IPS-18a (cell line): ENCODE data around the gene COL3A1.

Experiments
- H3K27ac ChIP-seq: one replicate; pipeline ENCODE4 v1.5.1; 2013; ENCODE audit warnings: low read length
- H3K27me3 ChIP-seq: one replicate; pipeline ENCODE4 v1.6.1; 2013; ENCODE audit warnings: mild to moderate bottlenecking, low read length; ENCODE audit not compliant: control insufficient read depth, insufficient read depth
- H3K36me3 ChIP-seq: one replicate; pipeline ENCODE4 v1.6.1; 2013; ENCODE audit warnings: low read depth, low read length; ENCODE audit not compliant: control insufficient read depth
- H3K4me1 ChIP-seq: one replicate; pipeline ENCODE4 v1.6.1; 2013; ENCODE audit warnings: low read depth, low read length; ENCODE audit not compliant: control insufficient read depth
- H3K4me3 ChIP-seq: one replicate; pipeline ENCODE4 v1.5.1; 2013; ENCODE audit warnings: low read length
- H3K9ac ChIP-seq: one replicate; pipeline ENCODE4 v1.6.1; 2013; ENCODE audit warnings: mild to moderate bottlenecking, low read length, moderate library complexity
- H3K9me3 ChIP-seq: one replicate; pipeline ENCODE4 v1.6.1; 2013; ENCODE audit warnings: low read depth, low read length; ENCODE audit not compliant: control insufficient read depth

Gene COL3A1

DNA sequence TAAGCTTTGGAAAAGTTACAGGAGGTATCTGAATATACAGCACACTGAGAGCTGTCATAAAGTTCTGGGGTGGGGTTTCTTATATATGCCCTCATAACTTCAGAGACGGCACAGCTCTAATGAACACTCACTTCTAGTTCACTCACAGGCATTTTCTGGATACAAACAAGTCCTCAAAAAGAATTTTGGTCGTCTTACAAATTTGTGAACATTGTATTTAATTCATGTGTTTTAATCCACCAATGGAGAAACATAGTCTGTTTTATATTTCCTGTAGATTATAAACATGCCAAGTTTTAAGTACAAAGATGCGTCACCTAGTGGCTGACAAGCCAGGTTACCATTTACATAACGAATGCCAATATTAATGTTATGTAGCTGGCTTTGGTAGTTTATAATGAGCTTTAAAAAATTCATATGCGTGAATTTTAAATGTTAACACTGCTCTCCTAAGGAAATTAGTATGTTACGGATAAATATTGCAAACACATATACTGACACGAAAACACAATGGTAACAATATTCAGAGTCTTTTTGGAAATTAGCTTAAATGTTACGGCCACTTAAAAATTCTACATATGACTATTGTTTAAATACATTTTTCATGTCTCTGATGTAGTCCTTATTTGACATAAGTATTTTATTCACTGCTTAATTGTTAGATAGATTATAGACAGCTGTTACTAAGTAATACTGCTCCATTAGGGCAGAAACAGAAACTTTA lies 2.5 kb downstream of the COL3A1 start:
- H3K27me3 ChIP-seq, result no peaks in the 10 kb centered on the region
- H3K27ac ChIP-seq, result no peak overlapping the region
- no peak overlapping the region for H3K4me3 ChIP-seq
- H3K36me3 ChIP-seq, result no peaks in the 10 kb centered on the region
- no peaks in the 10 kb centered on the region for H3K9me3 ChIP-seq
- peak overlapping the region; percentile 13 for H3K9ac ChIP-seq
- no peaks in the 10 kb centered on the region for H3K4me1 ChIP-seq

DNA sequence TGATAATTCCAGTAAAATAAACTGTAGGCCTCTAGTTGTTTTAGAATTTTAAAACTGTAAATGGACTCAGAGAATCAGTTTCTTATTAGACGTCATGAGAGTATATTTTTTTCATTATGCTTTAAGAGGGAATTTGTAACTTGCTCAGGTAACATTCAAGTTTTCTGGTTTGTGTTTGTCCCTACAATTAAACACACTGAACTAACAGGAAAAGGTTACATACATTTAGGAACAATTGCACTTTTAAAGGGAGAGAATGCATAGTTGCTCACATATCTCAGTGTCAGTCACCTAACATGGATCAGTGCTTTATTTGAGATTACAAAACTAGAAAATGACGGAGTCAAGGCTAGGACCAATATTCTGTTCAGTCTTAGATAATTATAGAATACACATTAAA lies 3.1 kb downstream of the COL3A1 start:
- no peaks in the 10 kb centered on the region for H3K9me3 ChIP-seq
- peak overlapping the region; percentile 13 for H3K9ac ChIP-seq
- no peaks in the 10 kb centered on the region for H3K27me3 ChIP-seq
- H3K27ac ChIP-seq, result no peak overlapping the region
- H3K4me1 ChIP-seq, result no peaks in the 10 kb centered on the region
- H3K4me3 ChIP-seq, result no peak overlapping the region
- H3K36me3 ChIP-seq, result no peaks in the 10 kb centered on the region

DNA sequence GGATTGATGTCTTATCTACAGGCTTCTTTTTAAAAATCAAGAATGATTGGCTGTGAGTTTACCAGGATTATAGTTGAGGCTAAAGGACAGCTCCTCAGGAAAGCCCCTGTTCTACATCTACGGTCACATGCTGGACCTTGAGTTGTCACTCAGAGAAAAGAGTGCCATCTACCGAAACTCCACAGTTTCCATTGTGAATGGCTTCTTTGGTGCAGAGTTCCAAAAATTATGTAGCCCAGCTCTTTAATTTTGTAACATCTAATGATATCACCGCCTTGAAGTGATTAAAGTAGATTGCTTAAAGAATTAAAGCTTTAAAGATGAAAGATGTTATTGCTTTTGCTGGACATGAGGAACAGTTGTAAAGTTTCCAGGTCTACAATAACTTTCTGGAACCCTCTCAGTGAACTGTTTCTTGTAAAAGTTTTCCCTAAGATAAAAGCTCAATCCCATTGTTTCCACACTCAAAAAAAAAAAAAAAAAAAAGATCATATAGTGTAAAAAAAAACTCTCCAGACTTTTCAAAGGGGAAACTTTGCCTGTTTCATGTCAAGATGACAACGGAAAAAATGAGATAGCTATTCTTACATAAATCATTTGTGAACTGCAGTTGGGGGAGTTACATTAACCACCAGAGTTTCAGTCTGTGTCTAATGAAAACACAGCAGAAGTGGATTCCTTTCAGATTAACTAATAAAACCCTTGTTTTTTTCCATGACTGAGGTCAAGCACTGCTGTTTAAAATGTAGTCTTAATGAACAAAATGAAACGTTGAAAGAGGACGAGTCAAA lies 4.3 kb downstream of the COL3A1 start:
- Histone ChIP-seq H3K36me3 (no peaks in the 10 kb centered on the region), H3K9ac (no peak overlapping the region), H3K27ac (no peak overlapping the region), H3K4me1 (no peaks in the 10 kb centered on the region), H3K4me3 (no peak overlapping the region), H3K9me3 (no peaks in the 10 kb centered on the region), H3K27me3 (no peaks in the 10 kb centered on the region)

DNA sequence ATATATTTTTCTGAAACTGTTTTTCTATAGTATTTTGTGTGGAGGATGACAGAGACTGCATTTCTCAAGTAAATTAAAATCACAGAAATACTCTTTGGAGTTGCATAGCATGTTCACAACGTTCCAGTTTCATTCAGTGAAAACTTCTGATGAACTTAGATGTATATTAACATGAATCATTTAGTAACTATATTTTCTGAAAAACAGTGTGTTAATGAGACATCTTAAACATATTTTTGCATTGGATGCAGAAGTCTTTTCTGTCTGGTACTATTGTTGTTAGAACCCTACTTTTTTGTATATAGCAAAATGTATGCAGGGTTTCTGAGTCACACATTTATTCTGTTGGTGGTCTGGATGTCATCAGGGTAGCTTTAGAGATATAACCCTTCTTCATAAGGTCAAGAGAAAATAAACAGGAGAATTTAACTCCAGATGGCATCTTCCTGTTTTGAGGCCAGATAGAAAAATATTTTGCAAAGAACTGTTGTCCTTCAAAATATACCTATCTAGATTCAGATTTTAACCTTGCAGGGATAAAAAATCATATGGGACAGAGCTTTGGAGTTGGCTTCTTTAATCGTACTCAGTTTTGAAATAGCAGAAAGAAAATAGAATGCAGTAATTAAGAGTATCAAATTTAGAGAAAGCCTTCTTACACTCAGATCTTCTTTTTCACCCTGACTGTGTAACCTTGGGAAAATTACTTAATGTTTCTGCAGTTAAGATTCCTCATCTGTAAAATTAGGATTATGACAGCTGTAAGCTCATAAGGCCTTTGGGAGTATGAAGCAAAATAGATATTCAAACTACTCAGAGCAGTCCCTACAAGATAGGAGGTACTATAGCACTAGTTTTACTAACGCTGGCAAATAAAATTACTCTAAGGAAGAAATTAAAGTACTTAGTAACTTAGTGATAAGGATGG lies 5.3 kb downstream of the COL3A1 start:
- no peaks in the 10 kb centered on the region for H3K36me3 ChIP-seq
- no peaks in the 10 kb centered on the region for H3K9me3 ChIP-seq
- H3K9ac ChIP-seq, result no peak overlapping the region
- H3K27me3 ChIP-seq, result no peaks in the 10 kb centered on the region
- H3K27ac ChIP-seq, result no peak overlapping the region
- H3K4me1 ChIP-seq, result no peaks in the 10 kb centered on the region
- no peak overlapping the region for H3K4me3 ChIP-seq

DNA sequence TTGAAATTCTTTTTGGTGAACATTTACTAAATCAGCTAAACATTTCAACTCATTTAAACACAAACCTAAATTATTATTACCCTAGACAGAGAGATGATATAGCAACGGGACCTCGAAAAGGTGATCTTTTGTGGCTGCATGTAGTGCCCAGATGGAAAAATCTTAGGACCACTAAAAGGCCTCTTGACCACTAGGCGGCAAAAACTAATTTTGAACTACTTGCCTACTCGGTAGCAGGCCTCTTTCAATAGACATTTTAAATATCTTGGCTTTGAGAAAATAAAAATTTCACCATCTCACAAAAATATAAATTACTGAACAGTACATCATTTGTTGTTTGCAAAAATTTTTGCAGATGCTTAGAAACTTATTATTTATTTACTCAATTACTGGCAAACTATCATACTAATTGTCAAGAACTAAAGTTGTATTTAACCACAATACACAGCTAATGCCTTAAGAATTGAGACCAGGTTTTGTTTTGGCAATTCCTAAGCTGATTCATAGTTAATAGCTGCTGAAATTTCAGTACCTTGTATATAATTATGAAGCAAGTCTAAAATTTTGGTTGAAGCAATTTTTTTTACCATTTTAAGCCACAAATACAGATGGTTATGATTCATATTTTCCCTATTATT lies 9.4 kb downstream of the COL3A1 start:
- Histone ChIP-seq H3K9me3 (no peaks in the 10 kb centered on the region), H3K4me3 (no peak overlapping the region), H3K4me1 (no peaks in the 10 kb centered on the region), H3K9ac (no peak overlapping the region), H3K27me3 (no peaks in the 10 kb centered on the region), H3K27ac (no peak overlapping the region), H3K36me3 (no peaks in the 10 kb centered on the region)

DNA sequence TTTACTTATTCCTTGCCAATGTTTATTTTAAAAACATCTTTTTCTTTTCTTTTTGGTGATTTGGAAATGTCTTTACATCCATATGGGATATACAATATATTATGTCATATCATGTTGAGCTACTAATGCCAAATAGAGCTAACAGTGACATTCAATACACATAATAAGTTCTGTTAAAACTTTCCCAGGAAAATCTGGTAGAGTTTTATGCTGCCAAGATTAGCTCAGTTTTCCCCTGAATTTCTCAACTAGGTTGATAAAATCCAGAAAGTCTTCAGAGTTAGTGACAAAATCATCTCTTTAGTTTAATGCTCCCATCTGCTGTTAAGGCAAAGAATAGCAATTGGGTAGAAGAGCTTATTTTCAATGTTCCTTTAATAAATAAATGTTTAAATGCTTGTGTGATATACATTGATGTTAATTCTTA lies 9.9 kb downstream of the COL3A1 start:
- Histone ChIP-seq H3K27ac (no peak overlapping the region), H3K36me3 (no peaks in the 10 kb centered on the region), H3K9ac (no peak overlapping the region), H3K9me3 (no peaks in the 10 kb centered on the region), H3K4me3 (no peak overlapping the region), H3K4me1 (no peaks in the 10 kb centered on the region), H3K27me3 (no peaks in the 10 kb centered on the region)

DNA sequence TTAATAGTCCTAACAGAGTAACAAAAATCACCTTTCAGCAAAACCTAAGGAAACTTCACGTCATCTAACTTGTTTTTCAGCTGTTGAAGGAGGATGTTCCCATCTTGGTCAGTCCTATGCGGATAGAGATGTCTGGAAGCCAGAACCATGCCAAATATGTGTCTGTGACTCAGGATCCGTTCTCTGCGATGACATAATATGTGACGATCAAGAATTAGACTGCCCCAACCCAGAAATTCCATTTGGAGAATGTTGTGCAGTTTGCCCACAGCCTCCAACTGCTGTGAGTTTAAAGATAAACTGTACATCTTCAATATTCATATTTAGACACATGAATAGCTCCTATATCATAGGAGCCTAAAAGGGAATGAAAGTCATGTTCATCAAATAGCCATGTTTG lies 10.5 kb downstream of the COL3A1 start:
- Histone ChIP-seq H3K4me1 (no peaks in the 10 kb centered on the region), H3K4me3 (no peak overlapping the region)

DNA sequence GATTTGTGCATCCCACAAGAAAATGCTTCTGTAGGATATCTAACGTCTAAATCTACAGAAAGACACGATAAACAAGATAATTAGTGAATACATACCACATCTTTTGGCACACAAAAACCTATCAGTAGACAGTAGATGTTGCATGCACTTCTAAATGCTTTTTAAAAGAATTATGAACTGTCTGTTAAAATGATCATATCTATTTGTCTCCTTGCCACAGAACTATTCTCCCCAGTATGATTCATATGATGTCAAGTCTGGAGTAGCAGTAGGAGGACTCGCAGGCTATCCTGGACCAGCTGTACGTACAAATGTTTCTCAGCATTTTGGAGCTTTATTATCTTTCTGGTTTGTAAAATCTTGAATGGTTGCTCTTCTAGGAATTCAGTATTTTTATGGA lies 12.7 kb downstream of the COL3A1 start:
- H3K27me3 ChIP-seq, result no peaks in the 10 kb centered on the region
- H3K9ac ChIP-seq, result no peak overlapping the region
- no peak overlapping the region for H3K4me3 ChIP-seq
- H3K9me3 ChIP-seq, result no peaks in the 10 kb centered on the region
- no peaks in the 10 kb centered on the region for H3K36me3 ChIP-seq
- H3K4me1 ChIP-seq, result no peaks in the 10 kb centered on the region
- H3K27ac ChIP-seq, result no peak overlapping the region

More for the DNA sequence above, 10.5 kb downstream of the COL3A1 start:
- Histone ChIP-seq H3K9ac (no peak overlapping the region), H3K36me3 (no peaks in the 10 kb centered on the region), H3K9me3 (no peaks in the 10 kb centered on the region), H3K27ac (no peak overlapping the region), H3K27me3 (no peaks in the 10 kb centered on the region)

DNA sequence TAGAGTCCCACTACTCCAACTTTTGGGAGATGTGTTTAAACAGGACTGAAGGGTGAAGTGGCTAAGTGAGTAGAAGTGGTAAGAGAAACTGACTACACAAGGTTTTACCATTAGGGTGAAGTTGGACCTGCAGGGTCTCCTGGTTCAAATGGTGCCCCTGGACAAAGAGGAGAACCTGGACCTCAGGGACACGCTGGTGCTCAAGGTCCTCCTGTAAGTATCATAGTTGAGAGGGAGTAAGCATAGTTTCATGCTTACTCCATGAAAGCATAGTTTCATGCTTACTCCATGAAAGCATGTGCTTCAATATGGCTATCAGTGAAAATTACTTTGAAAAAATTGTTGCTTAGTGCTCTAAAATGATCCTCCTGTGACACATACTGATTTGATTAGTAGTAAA lies 19.1 kb downstream of the COL3A1 start:
- Histone ChIP-seq H3K9ac (no peak overlapping the region), H3K36me3 (no peaks in the 10 kb centered on the region), H3K27ac (no peak overlapping the region)

DNA sequence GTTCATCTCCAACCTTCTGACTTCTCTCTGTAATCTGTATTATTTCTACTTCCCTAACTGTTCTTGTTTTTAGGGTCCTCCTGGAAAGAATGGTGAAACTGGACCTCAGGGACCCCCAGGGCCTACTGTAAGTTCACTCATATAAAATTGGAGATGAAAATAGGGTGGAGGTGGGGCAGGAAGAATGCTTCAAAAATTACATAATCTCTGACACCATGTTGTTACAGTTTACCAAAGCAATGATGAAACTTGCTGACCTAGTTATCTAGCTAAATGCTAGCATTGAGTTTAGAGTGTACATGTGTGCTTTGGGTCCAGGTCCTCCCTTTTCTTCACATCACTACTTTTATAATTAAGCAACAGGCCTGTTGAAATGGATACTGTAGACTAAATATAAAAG lies 23.1 kb downstream of the COL3A1 start:
- no peak overlapping the region for H3K9ac ChIP-seq
- no peak overlapping the region for H3K4me3 ChIP-seq
- H3K27ac ChIP-seq, result no peak overlapping the region
- H3K4me1 ChIP-seq, result no peaks in the 10 kb centered on the region
- no peaks in the 10 kb centered on the region for H3K27me3 ChIP-seq
- no peaks in the 10 kb centered on the region for H3K36me3 ChIP-seq
- H3K9me3 ChIP-seq, result no peaks in the 10 kb centered on the region

More for the DNA sequence above, 19.1 kb downstream of the COL3A1 start:
- no peaks in the 10 kb centered on the region for H3K9me3 ChIP-seq
- no peaks in the 10 kb centered on the region for H3K27me3 ChIP-seq
- no peaks in the 10 kb centered on the region for H3K4me1 ChIP-seq
- H3K4me3 ChIP-seq, result no peak overlapping the region

DNA sequence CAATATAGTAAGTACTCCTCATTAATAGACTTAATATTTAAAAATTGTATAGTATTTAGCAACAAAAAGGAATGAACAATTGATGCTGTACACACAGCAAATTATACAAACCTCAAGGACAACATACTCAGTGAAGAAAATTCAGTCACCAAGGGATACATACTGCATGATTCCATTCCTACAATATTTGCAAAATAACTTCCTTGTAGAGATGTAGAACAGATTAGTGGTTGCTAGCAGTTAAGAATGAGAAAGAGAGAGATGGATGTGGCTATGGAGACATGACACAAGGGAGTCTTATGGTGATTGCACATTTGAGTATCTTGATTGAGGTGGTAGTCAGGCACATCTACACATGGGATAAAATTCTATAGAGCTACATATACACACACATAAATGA lies 26.0 kb downstream of the COL3A1 start:
- H3K9me3 ChIP-seq, result no peaks in the 10 kb centered on the region
- no peaks in the 10 kb centered on the region for H3K4me1 ChIP-seq
- H3K27ac ChIP-seq, result no peak overlapping the region
- H3K27me3 ChIP-seq, result no peaks in the 10 kb centered on the region
- H3K36me3 ChIP-seq, result no peaks in the 10 kb centered on the region
- H3K4me3 ChIP-seq, result no peak overlapping the region
- H3K9ac ChIP-seq, result no peak overlapping the region
